ENCODE measurements around the gene SNX9.
A peak's percentile ranks its signal among the peaks of the same experiment; 100 is the strongest.

SNX9 gene

DNA sequence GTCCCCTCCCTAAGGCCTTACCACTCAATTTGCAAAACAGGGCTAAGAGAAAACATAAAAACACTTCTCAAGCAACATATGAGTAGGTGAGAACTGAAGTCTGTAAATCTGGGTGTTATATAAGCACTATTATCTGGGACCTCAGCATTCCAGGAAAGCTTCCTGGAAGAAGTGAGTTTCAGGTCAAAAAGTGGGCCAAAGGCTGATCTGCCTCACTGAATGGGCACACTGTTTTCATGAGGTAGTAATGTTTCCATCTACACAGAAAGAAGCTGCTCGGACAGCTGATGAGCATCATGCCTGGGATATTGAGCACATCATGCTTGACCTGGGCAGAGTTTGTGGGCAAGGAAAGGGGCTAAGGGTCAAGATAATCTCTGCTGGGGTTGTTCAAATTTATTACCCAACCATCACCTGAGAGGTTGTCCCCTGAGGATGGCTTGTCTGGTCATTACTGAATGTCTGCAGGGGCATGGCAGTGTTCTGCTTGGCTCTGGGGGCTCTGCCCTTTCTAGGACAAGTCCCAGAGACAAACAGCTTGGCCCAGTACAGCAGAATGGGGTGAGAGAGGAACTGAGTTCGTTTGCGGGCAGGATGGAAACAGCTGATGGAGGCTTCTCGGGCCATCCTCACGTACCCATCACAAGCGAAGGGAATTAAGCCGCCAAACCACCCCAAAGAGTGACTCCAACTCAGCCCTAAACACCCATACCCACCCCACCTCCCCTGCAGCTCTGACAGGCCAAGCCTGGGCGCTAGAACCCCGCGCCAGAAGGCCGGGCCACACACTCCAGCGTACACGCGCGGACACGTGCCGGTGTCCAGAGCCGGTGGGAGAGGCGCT lies 157.5 kb downstream of the SNX9 start:
- no peak for DNase-seq

- no peak for DNase-seq
Measured at GRCh38 chr6:157981132-157981394, 158.0 kb downstream of the SNX9 start.

GRCh38 chr6:157981395-157982101 lies 158.5 kb downstream of the SNX9 start, which contains the start of gene SYNJ2:
TSS of gene SYNJ2 (plus strand) at chr6:157981863. CDS start at chr6:157981962, 99 bp downstream.
- DNase-seq = peak; percentile 86

GRCh38 chr6:157982102-157982562 lies 159.1 kb downstream of the SNX9 start:
- no peak for DNase-seq

- peak; percentile 30 for DNase-seq
Measured at GRCh38 chr6:157982563-157983405, 159.7 kb downstream of the SNX9 start.

DNA sequence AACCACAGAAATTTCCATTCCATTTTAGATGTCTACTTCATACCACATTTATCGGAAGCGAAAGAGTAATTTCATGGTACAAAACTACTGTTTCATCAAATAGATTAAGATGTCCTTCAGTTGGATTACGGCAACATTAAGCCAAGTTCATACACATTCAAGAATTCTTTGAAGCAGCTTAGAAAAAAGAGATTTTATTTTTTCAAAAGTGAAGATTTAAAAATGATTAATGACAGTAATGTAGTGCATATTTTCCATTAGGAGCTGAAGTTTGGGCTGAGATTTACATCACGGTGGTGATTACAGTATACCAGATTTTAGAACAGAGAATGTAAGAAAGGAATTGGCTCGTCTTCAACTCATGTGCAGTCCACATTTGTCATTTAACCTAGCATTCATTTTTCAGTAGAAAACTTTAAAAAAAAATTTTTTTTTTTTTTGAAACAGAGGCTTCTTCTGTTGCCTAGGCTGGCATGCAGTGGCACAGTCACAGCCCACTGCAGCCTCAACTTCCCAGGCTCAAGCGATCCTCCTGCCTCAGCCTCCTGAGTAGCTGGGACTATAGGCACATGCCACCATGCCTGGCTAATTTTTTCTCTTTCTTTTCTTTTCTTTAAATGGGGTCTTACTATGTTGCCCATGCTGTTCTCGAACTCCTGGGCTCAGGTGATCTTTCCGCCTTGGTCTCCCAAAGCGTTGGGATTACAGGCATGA lies 160.5 kb downstream of the SNX9 start:
- no peak for DNase-seq

DNA sequence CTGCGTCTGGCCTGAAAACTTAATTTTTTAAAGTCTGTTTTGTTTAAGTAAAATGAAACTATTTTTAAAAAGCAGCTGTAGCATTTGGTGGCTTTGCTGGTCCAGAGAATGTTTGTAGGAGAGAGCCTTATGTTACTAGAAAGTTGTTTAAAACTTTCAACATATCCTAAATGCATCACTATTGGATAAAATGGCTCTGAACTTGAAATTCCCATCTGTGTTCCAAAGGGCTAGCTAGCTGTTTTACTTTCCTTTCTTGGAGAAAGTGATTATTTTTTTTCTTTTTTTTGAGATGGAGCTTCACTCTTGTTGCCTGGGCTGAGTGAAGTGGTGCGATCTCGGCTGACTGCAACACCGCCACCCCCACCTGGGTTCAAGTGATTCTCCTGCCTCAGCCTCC lies 161.1 kb downstream of the SNX9 start:
- DNase-seq = no peak

DNA sequence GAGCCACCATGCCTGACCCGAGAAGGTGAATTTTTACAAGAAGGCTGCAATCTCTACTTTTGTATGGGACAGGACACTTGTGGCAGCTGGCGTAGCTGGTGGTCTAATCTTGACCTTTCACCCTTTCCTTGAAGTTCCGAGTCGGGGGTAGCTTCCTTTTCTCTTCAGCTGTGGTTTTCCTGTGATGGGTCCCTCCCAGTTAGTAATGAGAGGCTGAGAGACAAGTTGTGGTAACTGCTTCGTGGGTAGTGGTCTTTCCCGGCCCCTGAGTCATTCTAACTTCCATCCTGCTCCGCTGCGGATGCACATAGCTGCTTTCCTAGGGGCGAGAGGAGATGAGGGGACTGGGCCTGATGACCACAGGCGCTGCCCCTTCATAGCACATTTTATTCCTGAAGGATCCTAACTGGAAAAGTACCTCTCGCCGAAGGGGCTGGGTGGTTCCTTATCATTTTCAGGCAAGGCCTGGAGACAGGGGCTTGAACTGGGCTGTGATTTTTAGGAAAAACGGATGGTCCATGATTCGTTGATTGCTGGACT lies 161.7 kb downstream of the SNX9 start:
- no peak for DNase-seq

DNA sequence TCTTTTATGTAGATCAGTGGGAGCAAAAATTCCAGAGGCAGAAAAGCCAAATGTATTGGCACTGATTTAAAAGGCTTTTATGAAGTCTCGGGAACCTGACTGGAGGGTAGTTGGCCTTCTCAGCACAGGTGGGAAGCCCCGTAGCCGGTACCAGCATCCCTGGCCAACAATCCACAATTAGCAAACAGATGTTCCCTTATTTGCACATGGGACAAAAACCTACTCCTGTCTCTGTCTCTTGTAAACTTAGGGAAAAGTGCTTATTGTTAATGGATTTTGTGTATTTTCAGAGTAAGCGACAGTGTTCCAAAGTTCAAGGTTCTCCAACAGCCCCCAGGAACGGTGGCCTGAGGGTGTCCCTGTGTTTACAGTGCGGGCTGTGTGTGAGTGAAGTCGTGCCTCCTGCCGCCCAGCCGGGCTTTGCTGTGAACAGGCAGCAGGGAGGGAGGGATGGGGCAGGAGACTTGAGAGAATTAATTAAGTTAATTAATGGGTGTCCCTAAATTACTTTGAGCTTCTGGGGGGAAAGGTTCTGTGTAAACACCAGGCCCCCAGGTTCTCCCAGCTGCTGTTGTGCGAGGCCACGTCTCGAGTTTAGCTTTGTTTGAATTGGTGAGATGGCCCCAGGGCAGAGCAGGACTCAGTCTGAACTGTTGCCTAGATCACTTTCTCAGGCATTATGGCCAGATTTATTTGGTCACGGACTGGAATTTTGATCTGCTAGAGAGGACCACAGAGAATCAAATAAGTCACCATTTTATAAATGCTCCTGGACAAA lies 162.5 kb downstream of the SNX9 start:
- DNase-seq = peak; percentile 44

GRCh38 chr6:157987788-157988699 lies 165.0 kb downstream of the SNX9 start:
- no peak for DNase-seq

- DNase-seq = no peak
Measured at GRCh38 chr6:157988700-157989063, 165.6 kb downstream of the SNX9 start.

DNA sequence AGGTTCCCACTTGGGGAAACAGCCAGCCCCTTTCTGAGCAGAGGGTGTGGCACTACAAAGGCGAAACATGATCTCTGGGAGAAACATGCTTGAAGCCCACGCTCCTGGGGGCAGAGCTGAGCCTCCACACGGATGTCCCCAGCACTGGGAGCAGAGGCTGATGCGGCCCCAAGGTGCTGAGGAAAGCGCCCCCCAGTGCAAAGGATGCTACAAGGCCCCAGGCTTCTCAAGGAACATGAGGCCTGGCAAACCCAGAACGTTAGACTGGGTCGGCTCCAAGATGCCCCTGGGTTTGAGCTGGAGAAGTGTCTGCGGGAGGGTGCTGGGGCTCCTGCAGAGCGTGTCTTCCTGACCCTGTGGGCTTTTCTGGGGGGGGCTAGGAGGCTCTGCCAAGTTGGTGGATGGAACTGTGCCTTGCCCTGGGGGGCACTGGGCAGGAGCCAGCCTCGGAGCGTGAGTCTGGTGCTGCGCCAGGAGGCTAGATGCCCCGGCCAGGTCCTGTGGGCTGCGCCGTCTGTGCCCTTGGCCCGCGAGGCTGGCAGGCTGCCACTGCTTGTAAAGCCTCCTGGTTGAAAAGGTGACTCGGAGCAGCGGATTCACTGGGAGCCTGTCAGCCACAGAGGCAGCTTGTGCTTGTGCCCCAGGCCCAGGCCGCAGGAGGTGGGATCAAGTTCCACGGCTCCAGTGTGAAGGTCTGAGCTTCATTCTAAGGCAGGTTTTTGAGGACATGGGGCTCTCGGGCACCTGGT lies 166.7 kb downstream of the SNX9 start:
- DNase-seq = no peak

- DNase-seq = no peak
Measured at GRCh38 chr6:157990321-157991066, 167.4 kb downstream of the SNX9 start.

DNA sequence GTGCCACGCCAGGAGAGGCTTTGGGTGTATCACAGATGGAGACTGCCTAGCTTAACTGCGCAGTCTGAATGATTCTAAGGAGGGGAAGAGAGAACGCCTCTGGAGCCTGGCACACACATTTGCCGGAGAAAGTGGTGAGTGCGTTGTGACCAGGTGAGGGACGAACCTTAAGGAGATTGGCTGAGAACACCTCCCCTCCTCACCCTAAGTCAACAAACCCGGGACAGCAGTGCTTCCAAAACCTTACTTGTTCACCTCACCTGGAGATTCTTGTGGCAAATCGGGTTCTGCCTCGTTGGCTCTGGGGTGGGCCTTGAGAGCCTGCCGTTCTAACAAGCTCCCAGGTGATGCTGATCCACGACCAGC lies 168.0 kb downstream of the SNX9 start:
- DNase-seq = no peak

GRCh38 chr6:157993076-157993475 lies 170.0 kb downstream of the SNX9 start:
- DNase-seq = no peak

GRCh38 chr6:157994125-157994795 lies 171.2 kb downstream of the SNX9 start:
- no peak for DNase-seq
